ENCODE measurements around the gene SYT1.

SYT1 gene

DNA sequence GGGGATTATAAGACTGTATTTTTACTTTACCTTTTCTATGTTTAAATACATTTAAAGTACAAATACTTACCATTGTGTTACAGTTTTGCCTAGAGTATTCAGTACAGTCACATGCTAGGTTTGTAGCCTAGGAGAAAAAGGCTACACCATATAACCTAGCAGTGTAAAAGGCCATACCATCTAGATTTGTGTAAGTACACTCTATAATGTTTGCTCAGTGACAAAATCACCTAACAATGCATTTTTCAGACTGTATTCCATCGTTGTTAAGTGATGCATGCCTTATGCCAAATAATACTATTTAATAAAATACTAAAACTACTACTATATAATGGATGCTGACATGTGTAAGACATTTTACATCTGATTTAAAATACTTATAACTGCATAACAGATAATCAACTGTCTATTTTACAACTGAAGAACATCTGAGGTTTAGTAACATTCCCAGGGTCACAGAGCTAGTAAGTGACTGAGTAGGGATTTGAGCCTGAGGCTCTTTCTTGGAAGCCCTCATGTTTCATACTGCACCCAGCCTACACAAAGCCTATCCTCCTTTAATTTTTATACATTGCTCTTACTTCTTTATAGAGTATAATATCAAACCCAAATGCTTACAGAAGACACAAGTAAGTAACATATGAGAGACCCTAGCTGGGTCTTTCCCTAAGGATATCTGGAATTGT is 296.8 kb downstream of the SYT1 start:
- Histone ChIP-seq H3K36me3 (ENCODE audit: control insufficient read depth in 2 of 2, insufficient read depth in 1 of 2, low read length in 2 of 2) (no peaks in the 10 kb centered on the region), H3K4me1 (ENCODE audit: control insufficient read depth, insufficient read depth, low read length) (no peaks in the 10 kb centered on the region), H3K27ac (ENCODE audit: extremely low read depth, low read depth, low read length) (no peak overlapping the region), H3K9me3 (ENCODE audit: control insufficient read depth, insufficient read depth, low read depth, low read length) (no peaks in the 10 kb centered on the region), H3K4me3 (ENCODE audit: low read depth, low read length) (no peak overlapping the region)
- ChIA-PET POLR2A (no interaction called here), CTCF (interaction anchor here (0.6 kb wide), 1 partner anchor 431 kb away, joined by 5 read pairs; no protein-coding TSS in a partner anchor)
- TF ChIP-seq ZNF555 (tag by site-specific recombination; conservative IDR thresholded peaks at IDR 0.05) (no peak), ZNF211 (tag by site-specific recombination; IDR thresholded peaks at IDR 0.05; ENCODE audit: low read depth) (no peak), ZBTB21 (tag by site-specific recombination; IDR thresholded peaks at IDR 0.05) (no peak), ZNF433 (tag by site-specific recombination; IDR thresholded peaks at IDR 0.05; ENCODE audit: low read depth) (no peak), ZNF341 (tag by site-specific recombination; IDR thresholded peaks at IDR 0.05; ENCODE audit: low read depth) (no peak), ZSCAN30 (tag by site-specific recombination; IDR thresholded peaks at IDR 0.05) (no peak), ZNF654 (tag by site-specific recombination; IDR thresholded peaks at IDR 0.05; ENCODE audit: low read depth) (no peak), ZNF354C (tag by site-specific recombination; IDR thresholded peaks at IDR 0.05; ENCODE audit: borderline replicate concordance, low read depth) (no peak), ZNF266 (tag by site-specific recombination; IDR thresholded peaks at IDR 0.05; ENCODE audit: low read depth) (no peak), ZNF146 (tag by site-specific recombination; IDR thresholded peaks at IDR 0.05) (no peak), ZNF677 (tag by site-specific recombination; IDR thresholded peaks at IDR 0.05) (no peak), ZNF366 (tag by site-specific recombination; conservative IDR thresholded peaks at IDR 0.05) (no peak), TRIM28 (IDR thresholded peaks at IDR 0.05; ENCODE audit: borderline replicate concordance, low read length) (no peak), ZNF223 (tag by site-specific recombination; IDR thresholded peaks at IDR 0.05) (no peak)
- TF ChIP-seq, protein P1, sequence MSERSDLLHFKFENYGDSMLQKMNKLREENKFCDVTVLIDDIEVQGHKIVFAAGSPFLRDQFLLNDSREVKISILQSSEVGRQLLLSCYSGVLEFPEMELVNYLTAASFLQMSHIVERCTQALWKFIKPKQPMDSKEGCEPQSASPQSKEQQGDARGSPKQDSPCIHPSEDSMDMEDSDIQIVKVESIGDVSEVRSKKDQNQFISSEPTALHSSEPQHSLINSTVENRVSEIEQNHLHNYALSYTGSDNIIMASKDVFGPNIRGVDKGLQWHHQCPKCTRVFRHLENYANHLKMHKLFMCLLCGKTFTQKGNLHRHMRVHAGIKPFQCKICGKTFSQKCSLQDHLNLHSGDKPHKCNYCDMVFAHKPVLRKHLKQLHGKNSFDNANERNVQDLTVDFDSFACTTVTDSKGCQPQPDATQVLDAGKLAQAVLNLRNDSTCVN (tag by site-specific recombination; optimal IDR thresholded peaks at IDR 0.05) = no peak
- TF ChIP-seq, protein P2, sequence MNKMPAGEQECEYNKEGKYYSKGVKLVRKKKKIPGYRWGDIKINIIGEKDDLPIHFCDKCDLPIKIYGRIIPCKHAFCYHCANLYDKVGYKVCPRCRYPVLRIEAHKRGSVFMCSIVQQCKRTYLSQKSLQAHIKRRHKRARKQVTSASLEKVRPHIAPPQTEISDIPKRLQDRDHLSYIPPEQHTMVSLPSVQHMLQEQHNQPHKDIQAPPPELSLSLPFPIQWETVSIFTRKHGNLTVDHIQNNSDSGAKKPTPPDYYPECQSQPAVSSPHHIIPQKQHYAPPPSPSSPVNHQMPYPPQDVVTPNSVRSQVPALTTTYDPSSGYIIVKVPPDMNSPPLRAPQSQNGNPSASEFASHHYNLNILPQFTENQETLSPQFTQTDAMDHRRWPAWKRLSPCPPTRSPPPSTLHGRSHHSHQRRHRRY (tag by site-specific recombination; IDR thresholded peaks at IDR 0.05) = no peak

DNA sequence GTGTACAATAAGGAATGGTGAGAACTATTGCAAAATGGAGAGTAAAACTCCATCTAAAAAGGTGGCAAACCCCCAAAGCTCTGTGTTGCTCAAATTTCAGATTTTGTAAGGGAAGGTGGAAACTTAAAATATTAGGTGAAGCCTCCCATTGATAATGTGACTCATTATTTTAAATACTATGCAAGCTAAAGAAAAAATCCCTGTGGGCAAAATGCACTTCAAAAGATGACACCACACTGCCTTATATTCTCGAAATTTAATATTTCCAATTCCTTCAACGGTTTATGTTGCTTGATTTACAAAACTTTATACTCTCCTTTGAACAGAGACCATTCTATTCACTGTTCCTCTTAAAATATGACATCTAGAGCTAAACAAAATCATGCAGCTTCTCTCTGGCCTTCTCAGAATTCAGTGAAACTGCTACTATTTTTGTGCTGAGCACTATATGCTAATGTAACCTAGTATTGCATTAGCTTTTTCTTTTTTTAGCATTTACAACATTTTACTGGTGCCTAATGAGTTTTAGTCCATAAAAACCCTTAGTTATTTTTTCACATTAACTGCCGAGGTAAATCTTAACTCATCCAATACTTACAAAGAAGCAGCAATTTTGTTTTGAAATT is 297.7 kb downstream of the SYT1 start:
- Histone ChIP-seq H3K36me3 (ENCODE audit: control insufficient read depth in 2 of 2, insufficient read depth in 1 of 2, low read length in 2 of 2) (no peaks in the 10 kb centered on the region), H3K4me1 (ENCODE audit: control insufficient read depth, insufficient read depth, low read length) (no peaks in the 10 kb centered on the region), H3K9me3 (ENCODE audit: control insufficient read depth, insufficient read depth, low read depth, low read length) (no peaks in the 10 kb centered on the region), H3K4me3 (ENCODE audit: low read depth, low read length) (no peak overlapping the region), H3K27ac (ENCODE audit: extremely low read depth, low read depth, low read length) (no peak overlapping the region)
- ChIA-PET CTCF (no interaction called here), POLR2A (no interaction called here)
- no peak for TF ChIP-seq GLI2 (tag by site-specific recombination; IDR thresholded peaks at IDR 0.05; ENCODE audit: borderline replicate concordance, low read depth)
- TF ChIP-seq HOXD13 (CRISPR knock-in tag; IDR thresholded peaks at IDR 0.05; ENCODE audit: borderline replicate concordance) = no peak
- TF ChIP-seq RBAK (tag by site-specific recombination; IDR thresholded peaks at IDR 0.05) = no peak
- no peak for TF ChIP-seq ZBTB48 (tag by site-specific recombination; IDR thresholded peaks at IDR 0.05)
- no peak for TF ChIP-seq ZNF114 (tag by site-specific recombination; IDR thresholded peaks at IDR 0.05)
- no peak for TF ChIP-seq SP2 (tag by site-specific recombination; IDR thresholded peaks at IDR 0.05)
- TF ChIP-seq, protein P3, sequence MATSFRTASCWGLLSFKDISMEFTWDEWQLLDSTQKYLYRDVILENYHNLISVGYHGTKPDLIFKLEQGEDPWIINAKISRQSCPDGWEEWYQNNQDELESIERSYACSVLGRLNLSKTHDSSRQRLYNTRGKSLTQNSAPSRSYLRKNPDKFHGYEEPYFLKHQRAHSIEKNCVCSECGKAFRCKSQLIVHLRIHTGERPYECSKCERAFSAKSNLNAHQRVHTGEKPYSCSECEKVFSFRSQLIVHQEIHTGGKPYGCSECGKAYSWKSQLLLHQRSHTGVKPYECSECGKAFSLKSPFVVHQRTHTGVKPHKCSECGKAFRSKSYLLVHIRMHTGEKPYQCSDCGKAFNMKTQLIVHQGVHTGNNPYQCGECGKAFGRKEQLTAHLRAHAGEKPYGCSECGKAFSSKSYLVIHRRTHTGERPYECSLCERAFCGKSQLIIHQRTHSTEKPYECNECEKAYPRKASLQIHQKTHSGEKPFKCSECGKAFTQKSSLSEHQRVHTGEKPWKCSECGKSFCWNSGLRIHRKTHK (tag by site-specific recombination; IDR thresholded peaks at IDR 0.05) = no peak
- TF ChIP-seq ZNF311 (tag by site-specific recombination; IDR thresholded peaks at IDR 0.05; ENCODE audit: borderline replicate concordance) = no peak
- TF ChIP-seq, protein P4, sequence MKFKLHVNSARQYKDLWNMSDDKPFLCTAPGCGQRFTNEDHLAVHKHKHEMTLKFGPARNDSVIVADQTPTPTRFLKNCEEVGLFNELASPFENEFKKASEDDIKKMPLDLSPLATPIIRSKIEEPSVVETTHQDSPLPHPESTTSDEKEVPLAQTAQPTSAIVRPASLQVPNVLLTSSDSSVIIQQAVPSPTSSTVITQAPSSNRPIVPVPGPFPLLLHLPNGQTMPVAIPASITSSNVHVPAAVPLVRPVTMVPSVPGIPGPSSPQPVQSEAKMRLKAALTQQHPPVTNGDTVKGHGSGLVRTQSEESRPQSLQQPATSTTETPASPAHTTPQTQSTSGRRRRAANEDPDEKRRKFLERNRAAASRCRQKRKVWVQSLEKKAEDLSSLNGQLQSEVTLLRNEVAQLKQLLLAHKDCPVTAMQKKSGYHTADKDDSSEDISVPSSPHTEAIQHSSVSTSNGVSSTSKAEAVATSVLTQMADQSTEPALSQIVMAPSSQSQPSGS (tag by site-specific recombination; IDR thresholded peaks at IDR 0.05; ENCODE audit: low read depth) = no peak
- TF ChIP-seq ZNF558 (tag by site-specific recombination; IDR thresholded peaks at IDR 0.05) = no peak
- TF ChIP-seq, protein P5, sequence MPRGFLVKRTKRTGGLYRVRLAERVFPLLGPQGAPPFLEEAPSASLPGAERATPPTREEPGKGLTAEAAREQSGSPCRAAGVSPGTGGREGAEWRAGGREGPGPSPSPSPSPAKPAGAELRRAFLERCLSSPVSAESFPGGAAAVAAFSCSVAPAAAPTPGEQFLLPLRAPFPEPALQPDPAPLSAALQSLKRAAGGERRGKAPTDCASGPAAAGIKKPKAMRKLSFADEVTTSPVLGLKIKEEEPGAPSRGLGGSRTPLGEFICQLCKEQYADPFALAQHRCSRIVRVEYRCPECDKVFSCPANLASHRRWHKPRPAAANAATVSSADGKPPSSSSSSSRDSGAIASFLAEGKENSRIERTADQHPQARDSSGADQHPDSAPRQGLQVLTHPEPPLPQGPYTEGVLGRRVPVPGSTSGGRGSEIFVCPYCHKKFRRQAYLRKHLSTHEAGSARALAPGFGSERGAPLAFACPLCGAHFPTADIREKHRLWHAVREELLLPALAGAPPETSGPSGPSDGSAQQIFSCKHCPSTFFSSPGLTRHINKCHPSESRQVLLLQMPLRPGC (tag by site-specific recombination; IDR thresholded peaks at IDR 0.05) = no peak

Data from HEK293 (cell line).